Caco-2 (cell line): ENCODE data around the gene ALPL. TPM values are rescaled to one million over a fixed set of nuclear protein-coding genes. Genes with fewer than 3 reads are reported as not detected.

Experiments
- BruUV-seq: library from RNA; stranded (reverse); fragments of 400-500 nt; replicated peaks from 2 replicates; lab custom pipeline; 2021; lab: Mats Ljungman, UMichigan
- CTCF ChIA-PET: fragments of 300-600 bp; sonication (Branson Sonifier 250); formaldehyde crosslinking; loops from one replicate; lab custom pipeline; 2022; ENCODE audit warnings: antibody characterized with exemption; lab: Charles Lee
- POLR2A ChIA-PET: fragments of 300-600 bp; sonication (Branson Sonifier 250); formaldehyde crosslinking; loops from one replicate; lab custom pipeline; 2022; ENCODE audit warnings: antibody characterized with exemption; lab: Charles Lee
- DNase-seq, 2 experiments: peaks; one replicate each; pipeline versions ENCODE4 v3.0.0 to v3.0.0-alpha.2; 2020 to 2022
- H3K27me3 ChIP-seq: replicated peaks from 2 replicates; pipeline ENCODE4 v1.6.0; 2011; ENCODE audit warnings: low read length; ENCODE audit not compliant: control insufficient read depth, insufficient read depth
- H3K36me3 ChIP-seq: 2 replicates; pipeline ENCODE4 v1.5.1; 2011; ENCODE audit warnings: low read length; ENCODE audit not compliant: control insufficient read depth, insufficient read depth
- H3K4me1 ChIP-seq: fragments of 250-450 bp; sonication (Bioruptor Pico); 2 replicates; pipeline ENCODE4 v1.5.1; 2020; ENCODE audit warnings: mild to moderate bottlenecking
- H3K4me3 ChIP-seq: 2 replicates; pipeline ENCODE4 v1.5.1; 2011; ENCODE audit warnings: low read depth, mild to moderate bottlenecking, control low read depth, low read length
- H3K9me3 ChIP-seq: fragments of 250-450 bp; sonication (Bioruptor Pico); 2 replicates; pipeline ENCODE4 v1.5.1; 2020; ENCODE audit warnings: mild to moderate bottlenecking, moderate library complexity
- H3K27ac Mint-ChIP-seq: one replicate; pipeline ENCODE4 v1.8.0; 2022; ENCODE audit warnings: mixed read lengths; ENCODE audit not compliant: unreplicated experiment
- H3K27me3 Mint-ChIP-seq: one replicate; pipeline ENCODE4 v1.8.0; 2022; ENCODE audit warnings: mixed read lengths; ENCODE audit not compliant: insufficient read depth, unreplicated experiment
- H3K36me3 Mint-ChIP-seq: one replicate; pipeline ENCODE4 v1.8.0; 2022; ENCODE audit warnings: mild to moderate bottlenecking, mixed read lengths; ENCODE audit not compliant: insufficient read depth, unreplicated experiment
- H3K4me1 Mint-ChIP-seq: one replicate; pipeline ENCODE4 v1.8.0; 2022; ENCODE audit warnings: low read depth, mixed read lengths; ENCODE audit not compliant: unreplicated experiment
- H3K4me3 Mint-ChIP-seq: one replicate; pipeline ENCODE4 v1.8.0; 2022; ENCODE audit warnings: mild to moderate bottlenecking, moderate library complexity, mixed read lengths; ENCODE audit not compliant: unreplicated experiment
- H3K9me3 Mint-ChIP-seq: one replicate; pipeline ENCODE4 v1.8.0; 2022; ENCODE audit warnings: mixed read lengths; ENCODE audit not compliant: unreplicated experiment
- CTCF ChIP-seq, 2 experiments: fragments of 200-600 bp in 1 of 2; IDR thresholded peaks; 1 replicate in 1 of 2; 2 replicates in 1 of 2; pipeline versions ENCODE4 v1.5.1 to v1.8.0; 2011 to 2022; ENCODE audit warnings: antibody characterized with exemption in 1 of 2, control low read depth in 1 of 2, inconsistent platforms in 1 of 2, low read depth in 1 of 2, low read length in 1 of 2, mild to moderate bottlenecking in 1 of 2, moderate library complexity in 1 of 2; ENCODE audit not compliant: insufficient read depth in 1 of 2, severe bottlenecking in 1 of 2, unreplicated experiment in 1 of 2
- intact Hi-C: fragments of 100-400 bp; cut with micrococcal nuclease; formaldehyde crosslinking; loops from one replicate; pipeline ENCODE4 v1.10.0; 2022; ENCODE audit not compliant: unreplicated experiment
- total RNA-seq: library from RNA; stranded (reverse); gene quantifications from 2 replicates; pipeline ENCODE4 v1.2.3, GENCODE V29; 2022

ALPL gene
- total RNA-seq, 1 experiment from 2014 or later: 0.79 TPM

GRCh38 chr1:21499283-21499950, 9.8 kb upstream of the ALPL start:
- peaks cover 4% of the 10 kb centered on the region; the same call in 1 of the 2 replicates for H3K4me1 ChIP-seq
- Mint-ChIP-seq H3K27me3 (no peaks in the 10 kb centered on the region), H3K4me3 (no peak overlapping the region), H3K4me1 (no peaks in the 10 kb centered on the region), H3K9me3 (no peaks in the 10 kb centered on the region), H3K27ac (no peak overlapping the region), H3K36me3 (no peaks in the 10 kb centered on the region)
- H3K36me3 ChIP-seq: no peaks in the 10 kb centered on the region
- POLR2A ChIA-PET: no interaction called here
- no peak for DNase-seq
- CTCF ChIA-PET: no interaction called here
- H3K27me3 ChIP-seq: no peaks in the 10 kb centered on the region
- TF ChIP-seq CTCF (IDR thresholded peaks at IDR 0.05; ENCODE audit: insufficient read depth in 1 of 2, low read depth in 1 of 2, low read length in 1 of 2, severe bottlenecking in 1 of 2, unreplicated experiment in 1 of 2): no peak
- intact Hi-C loops: no loop called here
- peaks cover 5% of the 10 kb centered on the region; the same call in 1 of the 2 replicates for H3K9me3 ChIP-seq
- no peak overlapping the region for H3K4me3 ChIP-seq
- BruUV-seq: no TSS peak

GRCh38 chr1:21503706-21504377, 5.4 kb upstream of the ALPL start:
- Histone ChIP-seq H3K36me3 (no peaks in the 10 kb centered on the region), H3K4me3 (no peak overlapping the region), H3K4me1 (no peaks in the 10 kb centered on the region), H3K27me3 (no peaks in the 10 kb centered on the region), H3K9me3 (peaks cover 5% of the 10 kb centered on the region; the same call in 1 of the 2 replicates)
- Mint-ChIP-seq H3K27me3 (no peaks in the 10 kb centered on the region), H3K9me3 (no peaks in the 10 kb centered on the region), H3K4me3 (no peak overlapping the region), H3K4me1 (peaks cover 4% of the 10 kb centered on the region), H3K36me3 (no peaks in the 10 kb centered on the region), H3K27ac (no peak overlapping the region)
- no peak for TF ChIP-seq CTCF (IDR thresholded peaks at IDR 0.05; ENCODE audit: insufficient read depth in 1 of 2, low read depth in 1 of 2, low read length in 1 of 2, severe bottlenecking in 1 of 2, unreplicated experiment in 1 of 2)
- no peak for DNase-seq
- BruUV-seq: no TSS peak
- CTCF ChIA-PET: interaction anchor here (0.6 to 0.7 kb wide), 2 partner anchors 65 to 308 kb away, joined by 3 to 4 read pairs; no protein-coding TSS in a partner anchor
- POLR2A ChIA-PET: interaction anchor here (0.7 kb wide), 1 partner anchor 150 kb away, joined by 5 read pairs; no protein-coding TSS in a partner anchor
- intact Hi-C loops: no loop called here

- intact Hi-C loops: no loop called here
- H3K9me3 Mint-ChIP-seq: no peaks in the 10 kb centered on the region
- H3K27me3 Mint-ChIP-seq: no peaks in the 10 kb centered on the region
- no peak overlapping the region for H3K27ac Mint-ChIP-seq
- no peak for DNase-seq
- no TSS peak for BruUV-seq
- H3K4me1 ChIP-seq: peaks cover 5% of the 10 kb centered on the region; the same call in 1 of the 2 replicates
- H3K4me1 Mint-ChIP-seq: peaks cover 7% of the 10 kb centered on the region
- ChIA-PET POLR2A (no interaction called here), CTCF (interaction anchor here (1.0 kb wide), 1 partner anchor 170 kb away, joined by 3 read pairs; no protein-coding TSS in a partner anchor)
- H3K9me3 ChIP-seq: no peaks in the 10 kb centered on the region
- no peak for TF ChIP-seq CTCF (IDR thresholded peaks at IDR 0.05; ENCODE audit: insufficient read depth in 1 of 2, low read depth in 1 of 2, low read length in 1 of 2, severe bottlenecking in 1 of 2, unreplicated experiment in 1 of 2)
- H3K27me3 ChIP-seq: no peaks in the 10 kb centered on the region
- H3K36me3 ChIP-seq: no peaks in the 10 kb centered on the region
- H3K4me3 ChIP-seq: no peak overlapping the region
- H3K4me3 Mint-ChIP-seq: no peak overlapping the region
- H3K36me3 Mint-ChIP-seq: no peaks in the 10 kb centered on the region
Observed at GRCh38 chr1:21506804-21507203, 2.4 kb upstream of the ALPL start.
